WTC11 (cell line): ENCODE results near the gene ZCWPW1. TPM values are rescaled to one million over a fixed set of nuclear protein-coding genes. Genes with fewer than 3 reads are reported as not detected.

Experiments
- ATAC-seq: fragments of 200-7000 bp; cut with Tn5 transposase; 2 replicates; pipeline ENCODE4 v1.10.0; 2021; ENCODE audit warnings: mild to moderate bottlenecking, moderate library complexity
- CTCF ChIA-PET: fragments of 300-600 bp; sonication (Branson Sonifier 250); formaldehyde crosslinking; loops from one replicate; lab custom pipeline; 2021; ENCODE audit warnings: antibody characterized with exemption; lab: Charles Lee
- POLR2A ChIA-PET: fragments of 350-600 bp; sonication (Branson Sonifier 250); formaldehyde crosslinking; loops from one replicate; lab custom pipeline; 2021; ENCODE audit warnings: antibody characterized with exemption; lab: Charles Lee
- DNase-seq: peaks from one replicate; pipeline ENCODE4 v3.0.0; 2021; ENCODE audit warnings: low spot score
- H3K27ac Mint-ChIP-seq: 2 replicates; pipeline ENCODE4 v1.8.0; 2021; ENCODE audit warnings: mixed read lengths
- H3K27me3 Mint-ChIP-seq: 2 replicates; pipeline ENCODE4 v1.8.0; 2021; ENCODE audit warnings: low read depth, mild to moderate bottlenecking, moderate library complexity, mixed read lengths
- H3K36me3 Mint-ChIP-seq: 2 replicates; pipeline ENCODE4 v1.8.0; 2021; ENCODE audit warnings: mixed read lengths
- H3K4me1 Mint-ChIP-seq: 2 replicates; pipeline ENCODE4 v1.8.0; 2022; ENCODE audit warnings: mixed read lengths
- H3K4me3 Mint-ChIP-seq: 2 replicates; pipeline ENCODE4 v1.8.0; 2021; ENCODE audit warnings: mild to moderate bottlenecking, moderate library complexity, mixed read lengths
- H3K9me3 Mint-ChIP-seq: 2 replicates; pipeline ENCODE4 v1.8.0; 2021; ENCODE audit warnings: mixed read lengths
- CREB1 ChIP-seq: sonication (generic); formaldehyde crosslinking; IDR thresholded peaks from 2 replicates; pipeline ENCODE4 v1.8.0; 2023; ENCODE audit warnings: mild to moderate bottlenecking, missing genetic modification reagents
- ETV6 ChIP-seq: sonication (generic); formaldehyde crosslinking; IDR thresholded peaks from 2 replicates; pipeline ENCODE4 v1.8.1; 2022; ENCODE audit warnings: mild to moderate bottlenecking, missing genetic modification reagents
- GTF2I ChIP-seq: fragments of 250-450 bp; sonication (Bioruptor Pico); conservative IDR thresholded peaks from 2 replicates; pipeline ENCODE4 v1.4.0; 2021; ENCODE audit warnings: mild to moderate bottlenecking
- HMGA2 ChIP-seq: fragments of 250-450 bp; sonication (Bioruptor Pico); IDR thresholded peaks from 2 replicates; pipeline ENCODE4 v1.4.0; 2021; ENCODE audit warnings: mild to moderate bottlenecking, moderate library complexity
- IRF2 ChIP-seq: sonication (generic); formaldehyde crosslinking; IDR thresholded peaks from 2 replicates; pipeline ENCODE4 v1.8.0; 2022; ENCODE audit warnings: low read depth, missing genetic modification reagents, borderline replicate concordance
- JUN ChIP-seq: sonication (generic); formaldehyde crosslinking; IDR thresholded peaks from 2 replicates; pipeline ENCODE4 v1.8.0; 2023; ENCODE audit warnings: mild to moderate bottlenecking, missing genetic modification reagents
- MYBL2 ChIP-seq: sonication (generic); formaldehyde crosslinking; IDR thresholded peaks from 2 replicates; pipeline ENCODE4 v1.8.1; 2023; ENCODE audit warnings: mild to moderate bottlenecking, moderate library complexity, missing genetic modification reagents
- NFE2L1 ChIP-seq: sonication (generic); formaldehyde crosslinking; IDR thresholded peaks from 2 replicates; pipeline ENCODE4 v1.8.1; 2023; ENCODE audit warnings: missing genetic modification reagents
- NR2C2 ChIP-seq: sonication (generic); formaldehyde crosslinking; IDR thresholded peaks from 2 replicates; pipeline ENCODE4 v1.8.0; 2022; ENCODE audit warnings: mild to moderate bottlenecking, missing genetic modification reagents
- OVOL2 ChIP-seq: fragments of 250-450 bp; sonication (Bioruptor Pico); IDR thresholded peaks from 2 replicates; pipeline ENCODE4 v1.9.0; 2021; ENCODE audit warnings: mild to moderate bottlenecking, borderline replicate concordance
- RELA ChIP-seq: sonication (generic); formaldehyde crosslinking; IDR thresholded peaks from 2 replicates; pipeline ENCODE4 v1.8.1; 2022; ENCODE audit warnings: missing genetic modification reagents, mild to moderate bottlenecking, borderline replicate concordance
- SP1 ChIP-seq: sonication (generic); formaldehyde crosslinking; conservative IDR thresholded peaks from 2 replicates; pipeline ENCODE4 v1.8.1; 2022; ENCODE audit warnings: missing genetic modification reagents
- TEAD1 ChIP-seq: sonication (generic); formaldehyde crosslinking; IDR thresholded peaks from 2 replicates; pipeline ENCODE4 v1.8.0; 2022; ENCODE audit warnings: mild to moderate bottlenecking, missing genetic modification reagents
- TP53 ChIP-seq: sonication (generic); formaldehyde crosslinking; IDR thresholded peaks from 2 replicates; pipeline ENCODE4 v1.8.1; 2023; ENCODE audit warnings: mild to moderate bottlenecking, missing genetic modification reagents
- ZNF121 ChIP-seq: sonication (generic); formaldehyde crosslinking; IDR thresholded peaks from 2 replicates; pipeline ENCODE4 v1.8.0; 2023; ENCODE audit warnings: missing genetic modification reagents
- ZNF263 ChIP-seq: sonication (generic); formaldehyde crosslinking; IDR thresholded peaks from 2 replicates; pipeline ENCODE4 v1.8.1; 2022; ENCODE audit warnings: low read depth, mild to moderate bottlenecking, moderate library complexity, missing genetic modification reagents
- ZNF416 ChIP-seq: fragments of 250-450 bp; sonication (Bioruptor Pico); IDR thresholded peaks from 2 replicates; pipeline ENCODE4 v1.9.0; 2021; ENCODE audit warnings: mild to moderate bottlenecking, inconsistent platforms
- ZNF671 ChIP-seq: fragments of 250-450 bp; sonication (Bioruptor Pico); IDR thresholded peaks from 2 replicates; pipeline ENCODE4 v1.8.0; 2021; ENCODE audit warnings: mild to moderate bottlenecking
- total RNA-seq: library from RNA; stranded (reverse); gene quantifications from 3 replicates; pipeline ENCODE4 v1.2.3, GENCODE V29; 2021
- TF ChIP-seq, protein P1 (sequence below): fragments of 250-450 bp; sonication (Bioruptor Pico); IDR thresholded peaks from 2 replicates; pipeline ENCODE4 v1.8.0; 2021; ENCODE audit warnings: mild to moderate bottlenecking
- TF ChIP-seq, protein P2 (sequence below): sonication (generic); formaldehyde crosslinking; IDR thresholded peaks from 2 replicates; pipeline ENCODE4 v1.8.1; 2022; ENCODE audit warnings: missing genetic modification reagents, borderline replicate concordance
- TF ChIP-seq, protein P3 (sequence below): sonication (generic); formaldehyde crosslinking; IDR thresholded peaks from 2 replicates; pipeline ENCODE4 v1.8.0; 2022; ENCODE audit warnings: mild to moderate bottlenecking, missing genetic modification reagents
- TF ChIP-seq, protein P4 (sequence below): sonication (generic); formaldehyde crosslinking; IDR thresholded peaks from 2 replicates; pipeline ENCODE4 v1.8.0; 2022; ENCODE audit warnings: mild to moderate bottlenecking, missing genetic modification reagents
- TF ChIP-seq, protein P5 (sequence below): sonication (generic); formaldehyde crosslinking; IDR thresholded peaks from 2 replicates; pipeline ENCODE4 v1.8.0; 2023; ENCODE audit warnings: missing genetic modification reagents
- TF ChIP-seq, protein P6 (sequence below): fragments of 250-450 bp; sonication (Bioruptor Pico); IDR thresholded peaks from 2 replicates; pipeline ENCODE4 v2.1.2; 2022; ENCODE audit warnings: mild to moderate bottlenecking, moderate library complexity

ZCWPW1 gene
- total RNA-seq, 1 experiment from 2014 or later = 1.4 TPM

DNA sequence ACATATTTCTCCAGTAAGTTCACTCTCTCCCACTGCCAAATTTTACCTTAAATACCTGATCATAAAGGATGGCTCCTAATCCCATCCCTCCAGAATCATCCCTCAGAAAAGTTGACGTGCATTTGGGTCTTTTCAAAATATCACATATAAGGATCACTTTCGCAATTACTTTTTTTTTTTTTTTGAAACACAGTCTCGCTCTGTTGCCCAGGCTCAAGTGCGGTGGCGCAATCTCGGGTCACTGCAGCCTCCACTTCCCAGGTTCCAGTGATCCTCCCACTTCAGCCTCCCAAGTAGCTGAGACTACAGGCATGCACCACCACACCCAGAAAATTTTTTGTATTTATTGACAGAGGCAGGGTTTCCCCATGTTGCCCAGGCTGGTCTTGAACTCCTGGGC is 17.4 kb downstream of the ZCWPW1 start:
- TF ChIP-seq ZNF263 (CRISPR knock-in tag) (no peak), HMGA2 (CRISPR knock-in tag) (no peak), MYBL2 (CRISPR knock-in tag) (no peak), TEAD1 (CRISPR knock-in tag) (no peak), OVOL2 (no peak), TP53 (no peak)
- TF ChIP-seq, protein P1, sequence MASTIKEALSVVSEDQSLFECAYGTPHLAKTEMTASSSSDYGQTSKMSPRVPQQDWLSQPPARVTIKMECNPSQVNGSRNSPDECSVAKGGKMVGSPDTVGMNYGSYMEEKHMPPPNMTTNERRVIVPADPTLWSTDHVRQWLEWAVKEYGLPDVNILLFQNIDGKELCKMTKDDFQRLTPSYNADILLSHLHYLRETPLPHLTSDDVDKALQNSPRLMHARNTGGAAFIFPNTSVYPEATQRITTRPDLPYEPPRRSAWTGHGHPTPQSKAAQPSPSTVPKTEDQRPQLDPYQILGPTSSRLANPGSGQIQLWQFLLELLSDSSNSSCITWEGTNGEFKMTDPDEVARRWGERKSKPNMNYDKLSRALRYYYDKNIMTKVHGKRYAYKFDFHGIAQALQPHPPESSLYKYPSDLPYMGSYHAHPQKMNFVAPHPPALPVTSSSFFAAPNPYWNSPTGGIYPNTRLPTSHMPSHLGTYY (CRISPR knock-in tag) = no peak
- TF ChIP-seq, protein P2, sequence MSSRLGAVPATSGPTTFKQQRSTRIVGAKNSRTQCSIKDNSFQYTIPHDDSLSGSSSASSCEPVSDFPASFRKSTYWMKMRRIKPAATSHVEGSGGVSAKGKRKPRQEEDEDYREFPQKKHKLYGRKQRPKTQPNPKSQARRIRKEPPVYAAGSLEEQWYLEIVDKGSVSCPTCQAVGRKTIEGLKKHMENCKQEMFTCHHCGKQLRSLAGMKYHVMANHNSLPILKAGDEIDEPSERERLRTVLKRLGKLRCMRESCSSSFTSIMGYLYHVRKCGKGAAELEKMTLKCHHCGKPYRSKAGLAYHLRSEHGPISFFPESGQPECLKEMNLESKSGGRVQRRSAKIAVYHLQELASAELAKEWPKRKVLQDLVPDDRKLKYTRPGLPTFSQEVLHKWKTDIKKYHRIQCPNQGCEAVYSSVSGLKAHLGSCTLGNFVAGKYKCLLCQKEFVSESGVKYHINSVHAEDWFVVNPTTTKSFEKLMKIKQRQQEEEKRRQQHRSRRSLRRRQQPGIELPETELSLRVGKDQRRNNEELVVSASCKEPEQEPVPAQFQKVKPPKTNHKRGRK = no peak
- TF ChIP-seq, all 79 proteins: peak for 0
- ChIA-PET CTCF (no interaction called here), POLR2A (interaction anchor here (0.6 kb wide), 1 partner anchor 25 kb away, joined by 3 read pairs; no protein-coding TSS in a partner anchor)
- no peaks in the 10 kb centered on the region for H3K36me3 Mint-ChIP-seq
- peaks cover 15% of the 10 kb centered on the region for H3K27me3 Mint-ChIP-seq
- DNase-seq (no peak), ATAC-seq (no peak)
- H3K4me1 Mint-ChIP-seq = no peaks in the 10 kb centered on the region
- no peaks in the 10 kb centered on the region for H3K9me3 Mint-ChIP-seq
- no peak overlapping the region for H3K27ac Mint-ChIP-seq
- H3K4me3 Mint-ChIP-seq = no peak overlapping the region

DNA sequence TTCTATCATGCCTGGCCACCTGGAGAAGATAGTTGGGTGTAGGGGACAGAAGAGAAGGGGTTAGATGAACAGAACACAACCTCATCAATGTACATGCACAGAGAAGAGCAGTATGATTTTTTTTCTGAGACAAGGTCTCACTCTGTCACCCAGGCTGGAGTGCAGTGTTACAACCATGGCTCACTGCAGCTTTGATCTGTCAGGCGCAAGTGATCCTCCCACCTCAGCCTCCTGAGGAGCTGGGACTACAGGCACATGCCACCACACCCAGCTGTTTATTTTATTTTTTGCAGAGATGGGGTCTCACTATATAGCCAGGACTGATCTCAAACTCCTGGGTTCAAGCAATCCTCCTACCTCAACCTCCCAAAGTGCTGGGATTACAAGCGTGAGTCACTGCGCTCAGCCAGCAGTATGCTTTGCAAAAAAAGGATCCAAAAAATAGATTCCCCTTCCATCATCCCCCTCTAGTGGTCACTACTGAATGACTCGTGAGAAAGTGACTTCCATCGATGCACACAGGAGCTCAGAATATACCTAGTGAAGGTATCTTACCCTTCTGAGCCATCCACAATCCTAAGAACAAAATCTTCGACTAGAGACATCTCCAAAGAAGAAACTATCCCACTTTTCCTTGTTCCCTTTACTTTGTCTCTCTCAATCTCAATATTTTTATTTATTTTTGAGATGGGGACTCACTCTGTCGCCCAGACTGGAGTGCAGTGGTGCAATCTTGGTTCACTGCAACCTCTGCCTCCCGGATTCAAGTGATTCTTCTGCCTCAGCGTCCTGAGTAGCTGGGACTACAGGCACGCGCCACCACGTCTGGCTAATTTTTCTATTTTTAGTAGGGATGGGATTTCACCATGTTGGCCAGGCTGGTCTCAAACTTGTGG is 21.0 kb downstream of the ZCWPW1 start:
- no peak for DNase-seq
- CTCF ChIA-PET = interaction anchor here (0.6 to 2.3 kb wide), 44 partner anchors 8 to 278 kb away, joined by 3 to 20 read pairs (median 4); partner anchors contain the start of genes AGFG2, GAL3ST4, MEPCE and MOSPD3
- Mint-ChIP-seq H3K27me3 (peaks cover 19% of the 10 kb centered on the region), H3K36me3 (no peaks in the 10 kb centered on the region), H3K9me3 (no peaks in the 10 kb centered on the region), H3K27ac (no peak overlapping the region), H3K4me1 (no peaks in the 10 kb centered on the region), H3K4me3 (no peak overlapping the region)
- no peak for TF ChIP-seq ZNF671 (CRISPR knock-in tag)
- no peak for TF ChIP-seq IRF2 (CRISPR knock-in tag)
- TF ChIP-seq ZNF416 (CRISPR knock-in tag) = no peak
- no peak for TF ChIP-seq RELA (CRISPR knock-in tag)
- TF ChIP-seq NFE2L1 (CRISPR knock-in tag) = no peak
- no peak for TF ChIP-seq CREB1 (CRISPR knock-in tag)
- TF ChIP-seq NR2C2 (CRISPR knock-in tag) = no peak
- TF ChIP-seq ZNF121 (CRISPR knock-in tag) = no peak
- no peak for TF ChIP-seq JUN
- TF ChIP-seq, protein P3, sequence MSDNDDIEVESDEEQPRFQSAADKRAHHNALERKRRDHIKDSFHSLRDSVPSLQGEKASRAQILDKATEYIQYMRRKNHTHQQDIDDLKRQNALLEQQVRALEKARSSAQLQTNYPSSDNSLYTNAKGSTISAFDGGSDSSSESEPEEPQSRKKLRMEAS = no peak
- TF ChIP-seq, protein P4, sequence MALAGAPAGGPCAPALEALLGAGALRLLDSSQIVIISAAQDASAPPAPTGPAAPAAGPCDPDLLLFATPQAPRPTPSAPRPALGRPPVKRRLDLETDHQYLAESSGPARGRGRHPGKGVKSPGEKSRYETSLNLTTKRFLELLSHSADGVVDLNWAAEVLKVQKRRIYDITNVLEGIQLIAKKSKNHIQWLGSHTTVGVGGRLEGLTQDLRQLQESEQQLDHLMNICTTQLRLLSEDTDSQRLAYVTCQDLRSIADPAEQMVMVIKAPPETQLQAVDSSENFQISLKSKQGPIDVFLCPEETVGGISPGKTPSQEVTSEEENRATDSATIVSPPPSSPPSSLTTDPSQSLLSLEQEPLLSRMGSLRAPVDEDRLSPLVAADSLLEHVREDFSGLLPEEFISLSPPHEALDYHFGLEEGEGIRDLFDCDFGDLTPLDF = no peak
- TF ChIP-seq, protein P5, sequence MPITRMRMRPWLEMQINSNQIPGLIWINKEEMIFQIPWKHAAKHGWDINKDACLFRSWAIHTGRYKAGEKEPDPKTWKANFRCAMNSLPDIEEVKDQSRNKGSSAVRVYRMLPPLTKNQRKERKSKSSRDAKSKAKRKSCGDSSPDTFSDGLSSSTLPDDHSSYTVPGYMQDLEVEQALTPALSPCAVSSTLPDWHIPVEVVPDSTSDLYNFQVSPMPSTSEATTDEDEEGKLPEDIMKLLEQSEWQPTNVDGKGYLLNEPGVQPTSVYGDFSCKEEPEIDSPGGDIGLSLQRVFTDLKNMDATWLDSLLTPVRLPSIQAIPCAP = no peak
- no peak for TF ChIP-seq ETV6 (CRISPR knock-in tag)
- no peak for TF ChIP-seq SP1 (CRISPR knock-in tag)
- TF ChIP-seq GTF2I (CRISPR knock-in tag) = no peak
- TF ChIP-seq, protein P6, sequence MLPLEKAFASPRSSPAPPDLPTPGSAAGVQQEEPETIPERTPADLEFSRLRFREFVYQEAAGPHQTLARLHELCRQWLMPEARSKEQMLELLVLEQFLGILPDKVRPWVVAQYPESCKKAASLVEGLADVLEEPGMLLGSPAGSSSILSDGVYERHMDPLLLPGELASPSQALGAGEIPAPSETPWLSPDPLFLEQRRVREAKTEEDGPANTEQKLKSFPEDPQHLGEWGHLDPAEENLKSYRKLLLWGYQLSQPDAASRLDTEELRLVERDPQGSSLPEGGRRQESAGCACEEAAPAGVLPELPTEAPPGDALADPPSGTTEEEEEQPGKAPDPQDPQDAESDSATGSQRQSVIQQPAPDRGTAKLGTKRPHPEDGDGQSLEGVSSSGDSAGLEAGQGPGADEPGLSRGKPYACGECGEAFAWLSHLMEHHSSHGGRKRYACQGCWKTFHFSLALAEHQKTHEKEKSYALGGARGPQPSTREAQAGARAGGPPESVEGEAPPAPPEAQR (CRISPR knock-in tag) = no peak
- peak; percentile 92 for ATAC-seq
- POLR2A ChIA-PET = interaction anchor here (0.9 kb wide), 1 partner anchor 21 kb away, joined by 4 read pairs; the partner anchor contains the start of gene ZCWPW1
